GM20431 (cell line): ENCODE measurements around the gene TALDO1.
"Not testable (repeated sequence)": the region's sequence is repeated elsewhere in the genome, so short reads cannot be mapped to it uniquely, and the experiment has no call there.

Source experiments
- in situ Hi-C: fragments of 300-500 bp; cut with MseI, MboI; formaldehyde crosslinking; loops from one replicate; pipeline ENCODE4 v1.15.0; 2020; ENCODE audit warnings: low sequenced_read_pairs; ENCODE audit not compliant: unreplicated experiment

TALDO1 gene

GRCh38 chr11:727859-728748, 19.2 kb upstream of the TALDO1 start:
- in situ Hi-C loops = loop anchor here (10.0 kb wide), 1 partner anchor 173 kb away; no protein-coding TSS in a partner anchor

- in situ Hi-C loops = loop anchor here (10.0 kb wide), 1 partner anchor 174 kb away; no protein-coding TSS in a partner anchor
These were observed 18.3 kb upstream of the TALDO1 start for GRCh38 chr11:728901-729491.

GRCh38 chr11:729492-730074, 17.7 kb upstream of the TALDO1 start:
- in situ Hi-C loops = loop anchor here (10.0 kb wide), 1 partner anchor 175 kb away; no protein-coding TSS in a partner anchor

GRCh38 chr11:733072-733471, 14.2 kb upstream of the TALDO1 start:
- in situ Hi-C loops = no loop called here

GRCh38 chr11:734541-734940, 12.7 kb upstream of the TALDO1 start:
- in situ Hi-C loops = not testable (repeated sequence)

- in situ Hi-C loops = no loop called here
These were observed 9.9 kb upstream of the TALDO1 start for GRCh38 chr11:737366-737765.

GRCh38 chr11:737899-738298, 9.4 kb upstream of the TALDO1 start:
- in situ Hi-C loops = not testable (repeated sequence)

GRCh38 chr11:742156-742546, 5.1 kb upstream of the TALDO1 start:
- in situ Hi-C loops = no loop called here

GRCh38 chr11:742571-743201, 4.6 kb upstream of the TALDO1 start:
- in situ Hi-C loops = no loop called here

GRCh38 chr11:745428-745827, 1.8 kb upstream of the TALDO1 start:
- in situ Hi-C loops = no loop called here

- in situ Hi-C loops = no loop called here
These were observed 741 bp upstream of the TALDO1 start for GRCh38 chr11:746289-747157.

GRCh38 chr11:748007-748359, 719 bp downstream of the TALDO1 start:
- in situ Hi-C loops = no loop called here

- in situ Hi-C loops = no loop called here
These were observed 2.5 kb downstream of the TALDO1 start for GRCh38 chr11:749731-750130.

- in situ Hi-C loops = no loop called here
These were observed 13.0 kb downstream of the TALDO1 start for GRCh38 chr11:760236-760635.

GRCh38 chr11:761526-762108, 14.4 kb downstream of the TALDO1 start:
- in situ Hi-C loops = no loop called here

- in situ Hi-C loops = no loop called here
These were observed 15.3 kb downstream of the TALDO1 start for GRCh38 chr11:762421-763072.

GRCh38 chr11:763073-763463, 15.8 kb downstream of the TALDO1 start:
- in situ Hi-C loops = no loop called here

- in situ Hi-C loops = no loop called here
These were observed 16.5 kb downstream of the TALDO1 start for GRCh38 chr11:763549-764321.
